ENCODE results near the gene CCDC33. TPM values are rescaled to one million over a fixed set of nuclear protein-coding genes. Genes with fewer than 3 reads are reported as not detected.

The CCDC33 gene
- total RNA-seq, 1 experiment from 2014 or later, result not detected

- in situ Hi-C loops (cut with HindIII; ENCODE audit: low pct_unique_long_range_greater_than_20kb, low sequenced_read_pairs), result no loop called here
- Histone ChIP-seq H3K9me3 (ENCODE audit: control insufficient read depth, insufficient read depth, low read depth, low read length) (no peaks in the 10 kb centered on the region), H3K4me1 (ENCODE audit: control insufficient read depth, insufficient read depth, low read length) (peaks cover 31% of the 10 kb centered on the region), H3K27ac (ENCODE audit: low read length) (peak overlapping the region; percentile 34; the same call in 1 of the 2 replicates), H3K36me3 (ENCODE audit: control insufficient read depth, insufficient read depth, low read length) (no peaks in the 10 kb centered on the region), H3K4me3 (ENCODE audit: low read depth in 2 of 2, low read length in 2 of 2) (no peak overlapping the region), H3K27me3 (ENCODE audit: control insufficient read depth, insufficient read depth, low read length) (no peaks in the 10 kb centered on the region)
- CTCF ChIA-PET, result interaction anchor here (1.0 kb wide), 1 partner anchor 68 kb away, joined by 4 read pairs; no protein-coding TSS in a partner anchor
- intact Hi-C loops (cut with micrococcal nuclease; ENCODE audit: unreplicated experiment), result no loop called here
- TF ChIP-seq, protein P1, sequence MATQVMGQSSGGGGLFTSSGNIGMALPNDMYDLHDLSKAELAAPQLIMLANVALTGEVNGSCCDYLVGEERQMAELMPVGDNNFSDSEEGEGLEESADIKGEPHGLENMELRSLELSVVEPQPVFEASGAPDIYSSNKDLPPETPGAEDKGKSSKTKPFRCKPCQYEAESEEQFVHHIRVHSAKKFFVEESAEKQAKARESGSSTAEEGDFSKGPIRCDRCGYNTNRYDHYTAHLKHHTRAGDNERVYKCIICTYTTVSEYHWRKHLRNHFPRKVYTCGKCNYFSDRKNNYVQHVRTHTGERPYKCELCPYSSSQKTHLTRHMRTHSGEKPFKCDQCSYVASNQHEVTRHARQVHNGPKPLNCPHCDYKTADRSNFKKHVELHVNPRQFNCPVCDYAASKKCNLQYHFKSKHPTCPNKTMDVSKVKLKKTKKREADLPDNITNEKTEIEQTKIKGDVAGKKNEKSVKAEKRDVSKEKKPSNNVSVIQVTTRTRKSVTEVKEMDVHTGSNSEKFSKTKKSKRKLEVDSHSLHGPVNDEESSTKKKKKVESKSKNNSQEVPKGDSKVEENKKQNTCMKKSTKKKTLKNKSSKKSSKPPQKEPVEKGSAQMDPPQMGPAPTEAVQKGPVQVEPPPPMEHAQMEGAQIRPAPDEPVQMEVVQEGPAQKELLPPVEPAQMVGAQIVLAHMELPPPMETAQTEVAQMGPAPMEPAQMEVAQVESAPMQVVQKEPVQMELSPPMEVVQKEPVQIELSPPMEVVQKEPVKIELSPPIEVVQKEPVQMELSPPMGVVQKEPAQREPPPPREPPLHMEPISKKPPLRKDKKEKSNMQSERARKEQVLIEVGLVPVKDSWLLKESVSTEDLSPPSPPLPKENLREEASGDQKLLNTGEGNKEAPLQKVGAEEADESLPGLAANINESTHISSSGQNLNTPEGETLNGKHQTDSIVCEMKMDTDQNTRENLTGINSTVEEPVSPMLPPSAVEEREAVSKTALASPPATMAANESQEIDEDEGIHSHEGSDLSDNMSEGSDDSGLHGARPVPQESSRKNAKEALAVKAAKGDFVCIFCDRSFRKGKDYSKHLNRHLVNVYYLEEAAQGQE (IDR thresholded peaks at IDR 0.05; ENCODE audit: insufficient read depth in 1 of 2, low read depth in 2 of 2, low read length in 1 of 2), result 0 out of 4 replicates have a peak, but pooled peaks of 1 of the 2 experiments have one; percentile 12
- TF ChIP-seq SIN3A (IDR thresholded peaks at IDR 0.05; ENCODE audit: borderline replicate concordance, insufficient read depth, low read depth, low read length), result no peak
- no peak for TF ChIP-seq TCF7L2 (IDR thresholded peaks at IDR 0.05; ENCODE audit: low read depth, low read length)
- DNase-seq (ENCODE audit: low read depth, low spot score) (no peak), ATAC-seq (0 out of 2 replicates have a peak, but pooled peaks have one; percentile 6)
- POLR2A ChIA-PET, result no interaction called here
- no TSS peak for BruUV-seq (replicated peaks)
Observed at GRCh38 chr15:74239051-74239705, 3.1 kb downstream of the CCDC33 start.

- TF ChIP-seq POLR2AphosphoS5 (IDR thresholded peaks at IDR 0.05; ENCODE audit: low read depth, low read length) (peak; percentile 62; the same call in 1 of the 2 replicates), TCF7L2 (IDR thresholded peaks at IDR 0.05; ENCODE audit: low read depth, low read length) (no peak), SIN3A (IDR thresholded peaks at IDR 0.05; ENCODE audit: borderline replicate concordance, insufficient read depth, low read depth, low read length) (no peak)
- TF ChIP-seq, protein P1 (IDR thresholded peaks at IDR 0.05; ENCODE audit: insufficient read depth in 1 of 2, low read depth in 2 of 2, low read length in 1 of 2), result no peak
- TF ChIP-seq, protein P2, sequence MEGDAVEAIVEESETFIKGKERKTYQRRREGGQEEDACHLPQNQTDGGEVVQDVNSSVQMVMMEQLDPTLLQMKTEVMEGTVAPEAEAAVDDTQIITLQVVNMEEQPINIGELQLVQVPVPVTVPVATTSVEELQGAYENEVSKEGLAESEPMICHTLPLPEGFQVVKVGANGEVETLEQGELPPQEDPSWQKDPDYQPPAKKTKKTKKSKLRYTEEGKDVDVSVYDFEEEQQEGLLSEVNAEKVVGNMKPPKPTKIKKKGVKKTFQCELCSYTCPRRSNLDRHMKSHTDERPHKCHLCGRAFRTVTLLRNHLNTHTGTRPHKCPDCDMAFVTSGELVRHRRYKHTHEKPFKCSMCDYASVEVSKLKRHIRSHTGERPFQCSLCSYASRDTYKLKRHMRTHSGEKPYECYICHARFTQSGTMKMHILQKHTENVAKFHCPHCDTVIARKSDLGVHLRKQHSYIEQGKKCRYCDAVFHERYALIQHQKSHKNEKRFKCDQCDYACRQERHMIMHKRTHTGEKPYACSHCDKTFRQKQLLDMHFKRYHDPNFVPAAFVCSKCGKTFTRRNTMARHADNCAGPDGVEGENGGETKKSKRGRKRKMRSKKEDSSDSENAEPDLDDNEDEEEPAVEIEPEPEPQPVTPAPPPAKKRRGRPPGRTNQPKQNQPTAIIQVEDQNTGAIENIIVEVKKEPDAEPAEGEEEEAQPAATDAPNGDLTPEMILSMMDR (IDR thresholded peaks at IDR 0.05), result no peak
- DNase-seq (ENCODE audit: low read depth, low spot score), result peak; percentile 18
- ChIA-PET CTCF (interaction anchor here (0.7 kb wide), 1 partner anchor 81 kb away, joined by 3 read pairs; no protein-coding TSS in a partner anchor), POLR2A (no interaction called here)
- H3K27me3 ChIP-seq (ENCODE audit: control insufficient read depth, insufficient read depth, low read length), result no peaks in the 10 kb centered on the region
- peaks cover 30% of the 10 kb centered on the region for H3K4me1 ChIP-seq (ENCODE audit: control insufficient read depth, insufficient read depth, low read length)
- intact Hi-C loops (cut with micrococcal nuclease; ENCODE audit: unreplicated experiment) (no loop called here), in situ Hi-C loops (cut with HindIII; ENCODE audit: low pct_unique_long_range_greater_than_20kb, low sequenced_read_pairs) (no loop called here)
- peak overlapping the region; percentile 57 for H3K27ac ChIP-seq (ENCODE audit: low read length)
- ATAC-seq, result peak; percentile 82
- H3K9me3 ChIP-seq (ENCODE audit: control insufficient read depth, insufficient read depth, low read depth, low read length), result no peaks in the 10 kb centered on the region
- no TSS peak for BruUV-seq (replicated peaks)
- no peak overlapping the region for H3K4me3 ChIP-seq (ENCODE audit: low read depth in 2 of 2, low read length in 2 of 2)
- H3K36me3 ChIP-seq (ENCODE audit: control insufficient read depth, insufficient read depth, low read length), result no peaks in the 10 kb centered on the region
Observed at GRCh38 chr15:74240002-74240568, 4.0 kb downstream of the CCDC33 start.

Data from Panc1 (cell line).